Central memory CD4-positive, alpha-beta T cell (primary cell): Measurements from ENCODE around the gene GNAZ.
"Not testable (repeated sequence)": the region's sequence is repeated elsewhere in the genome, so short reads cannot be mapped to it uniquely, and the experiment has no call there.

Source experiments
- DNase-seq: peaks from one replicate; pipeline ENCODE4 v3.0.0; 2022

The GNAZ gene

GRCh38 chr22:23045461-23045860 is 24.9 kb upstream of the GNAZ start:
- DNase-seq = no peak

- no peak for DNase-seq
These were observed 23.1 kb upstream of the GNAZ start for GRCh38 chr22:23047265-23047664.

GRCh38 chr22:23047742-23048141 is 22.6 kb upstream of the GNAZ start:
- DNase-seq = no peak

GRCh38 chr22:23050546-23050945 is 19.8 kb upstream of the GNAZ start:
- DNase-seq = not testable (repeated sequence)

GRCh38 chr22:23053051-23053707 is 17.1 kb upstream of the GNAZ start:
- no peak for DNase-seq

GRCh38 chr22:23053912-23054530 is 16.3 kb upstream of the GNAZ start:
- no peak for DNase-seq

- no peak for DNase-seq
These were observed 15.6 kb upstream of the GNAZ start for GRCh38 chr22:23054531-23055257.

- no peak for DNase-seq
These were observed 14.7 kb upstream of the GNAZ start for GRCh38 chr22:23055449-23056179.

- DNase-seq = no peak
These were observed 13.0 kb upstream of the GNAZ start for GRCh38 chr22:23057331-23057730.

GRCh38 chr22:23058063-23058462 is 12.3 kb upstream of the GNAZ start:
- DNase-seq = no peak

- no peak for DNase-seq
These were observed 11.6 kb upstream of the GNAZ start for GRCh38 chr22:23058481-23059283.

- DNase-seq = no peak
These were observed 10.9 kb upstream of the GNAZ start for GRCh38 chr22:23059284-23059948.

- no peak for DNase-seq
These were observed 9.5 kb upstream of the GNAZ start for GRCh38 chr22:23060612-23061400.

- no peak for DNase-seq
These were observed 8.6 kb upstream of the GNAZ start for GRCh38 chr22:23061471-23062280.

GRCh38 chr22:23062616-23063538 is 7.4 kb upstream of the GNAZ start:
- no peak for DNase-seq

- DNase-seq = no peak
These were observed 6.6 kb upstream of the GNAZ start for GRCh38 chr22:23063539-23064380.

- DNase-seq = no peak
These were observed 5.8 kb upstream of the GNAZ start for GRCh38 chr22:23064381-23065068.

GRCh38 chr22:23065069-23065451 is 5.3 kb upstream of the GNAZ start:
- no peak for DNase-seq
